ENCODE measurements around the gene LMAN2. TPM values are rescaled to one million over a fixed set of nuclear protein-coding genes. Genes with fewer than 3 reads are reported as not detected.

The LMAN2 gene
- total RNA-seq, 2 experiments from 2014 or later: 116 to 144 TPM

- H2AFZ ChIP-seq (ENCODE audit: low read length): peak overlapping the region; percentile 84; the same call in 1 of the 2 replicates
- DNase-seq (ENCODE audit: low spot score): peak; percentile 91
- POLR2A ChIA-PET: interaction anchor here (0.6 to 1.8 kb wide), 13 partner anchors 18 to 158 kb away, joined by 3 to 8 read pairs (median 4); partner anchors contain the start of gene LMAN2
- peak overlapping the region; percentile 72 for H3K27ac ChIP-seq (ENCODE audit: low read depth, low read length, poor library complexity, severe bottlenecking)
- no peaks in the 10 kb centered on the region for H3K79me2 ChIP-seq (ENCODE audit: insufficient read depth, low read depth, low read length)
- BruUV-seq (replicated peaks): no TSS peak
- CTCF ChIA-PET (ENCODE audit: unreplicated experiment): interaction anchor here (0.6 to 3.3 kb wide), 13 partner anchors 13 to 120 kb away, joined by 3 to 25 read pairs (median 3); no protein-coding TSS in a partner anchor
- H3K9me3 ChIP-seq (ENCODE audit: low read length): no peaks in the 10 kb centered on the region
- intact Hi-C loops (cut with micrococcal nuclease; ENCODE audit: unreplicated experiment): loop anchor here (1.0 to 2.0 kb wide), 6 partner anchors 36 to 106 kb away; partner anchors contain the start of genes GRK6, PDLIM7 and PRR7
- H4K20me1 ChIP-seq (ENCODE audit: insufficient read depth, low read length): no peaks in the 10 kb centered on the region
- H3K9me2 ChIP-seq (ENCODE audit: insufficient read depth, low read length): no peaks in the 10 kb centered on the region
- H3K4me1 ChIP-seq (ENCODE audit: insufficient read depth, low read length, poor library complexity, severe bottlenecking): peaks cover 60% of the 10 kb centered on the region
- peak overlapping the region; percentile 67 for H3K4me2 ChIP-seq (ENCODE audit: low read length)
- no peaks in the 10 kb centered on the region for H3K36me3 ChIP-seq (ENCODE audit: insufficient read depth, low read length)
- no peak overlapping the region for H3K4me3 ChIP-seq (ENCODE audit: low read depth, low read length, poor library complexity, severe bottlenecking)
- TF ChIP-seq CTCF (conservative IDR thresholded peaks at IDR 0.05; ENCODE audit: low read length) (peak; percentile 99), EZH2phosphoT487 (IDR thresholded peaks at IDR 0.05; ENCODE audit: borderline replicate concordance, low read depth, low read length) (no peak)
Measured at GRCh38 chr5:177390363-177391300, 39.2 kb upstream of the LMAN2 start.

GRCh38 chr5:177389241-177390169 lies 38.0 kb upstream of the LMAN2 start:
- H3K4me2 ChIP-seq (ENCODE audit: low read length): peak overlapping the region; percentile 67
- CTCF ChIA-PET (ENCODE audit: unreplicated experiment): interaction anchor here (0.8 to 3.3 kb wide), 14 partner anchors 10 to 121 kb away, joined by 3 to 25 read pairs (median 4); partner anchors contain the start of gene GRK6
- H3K27ac ChIP-seq (ENCODE audit: low read depth, low read length, poor library complexity, severe bottlenecking): peak overlapping the region; percentile 72
- no peaks in the 10 kb centered on the region for H3K9me2 ChIP-seq (ENCODE audit: insufficient read depth, low read length)
- peak overlapping the region; percentile 84 for H2AFZ ChIP-seq (ENCODE audit: low read length)
- H3K79me2 ChIP-seq (ENCODE audit: insufficient read depth, low read depth, low read length): no peaks in the 10 kb centered on the region
- H3K36me3 ChIP-seq (ENCODE audit: insufficient read depth, low read length): no peaks in the 10 kb centered on the region
- peak overlapping the region; percentile 22 for H3K4me3 ChIP-seq (ENCODE audit: low read depth, low read length, poor library complexity, severe bottlenecking)
- peaks cover 60% of the 10 kb centered on the region for H3K4me1 ChIP-seq (ENCODE audit: insufficient read depth, low read length, poor library complexity, severe bottlenecking)
- intact Hi-C loops (cut with micrococcal nuclease; ENCODE audit: unreplicated experiment): loop anchor here (1.0 to 5.0 kb wide), 8 partner anchors 32 to 277 kb away; partner anchors contain the start of genes GRK6, PDLIM7, PRR7 and RGS14
- POLR2A ChIA-PET: interaction anchor here (0.5 to 1.8 kb wide), 23 partner anchors 10 to 119 kb away, joined by 3 to 9 read pairs (median 4); partner anchors contain the start of genes LMAN2, PDLIM7, PRELID1 and RAB24
- no TSS peak for BruUV-seq (replicated peaks)
- H3K9me3 ChIP-seq (ENCODE audit: low read length): no peaks in the 10 kb centered on the region
- DNase-seq (ENCODE audit: low spot score): peak; percentile 84
- TF ChIP-seq CTCF (conservative IDR thresholded peaks at IDR 0.05; ENCODE audit: low read length): no peak
- H4K20me1 ChIP-seq (ENCODE audit: insufficient read depth, low read length): no peaks in the 10 kb centered on the region

All from OCI-LY7 (cell line).